ENCODE results near the gene OPTC. TPM values are rescaled to one million over a fixed set of nuclear protein-coding genes. Genes with fewer than 3 reads are reported as not detected.
A peak's percentile ranks its signal among the peaks of the same experiment; 100 is the strongest.
"Not testable (repeated sequence)": the region's sequence is repeated elsewhere in the genome, so short reads cannot be mapped to it uniquely, and the experiment has no call there.

OPTC gene
- total RNA-seq, 1 donor from 2014 or later = not detected

- DNase-seq (ENCODE audit: low spot score) = no peak
These were observed 23.0 kb downstream of the OPTC start for GRCh38 chr1:203516906-203517305.

GRCh38 chr1:203517426-203518110 lies 23.6 kb downstream of the OPTC start:
- no peak for DNase-seq (ENCODE audit: low spot score)

- not testable (repeated sequence) for DNase-seq (ENCODE audit: low spot score)
These were observed 24.2 kb downstream of the OPTC start for GRCh38 chr1:203518139-203518538.

GRCh38 chr1:203518541-203518940 lies 24.6 kb downstream of the OPTC start:
- no peak for DNase-seq (ENCODE audit: low spot score)

- no peak for DNase-seq (ENCODE audit: low spot score)
These were observed 25.3 kb downstream of the OPTC start for GRCh38 chr1:203519053-203519840.

GRCh38 chr1:203519896-203520295 lies 25.9 kb downstream of the OPTC start:
- DNase-seq (ENCODE audit: low spot score) = no peak

GRCh38 chr1:203520315-203520714 lies 26.4 kb downstream of the OPTC start:
- no peak for DNase-seq (ENCODE audit: low spot score)

- no peak for DNase-seq (ENCODE audit: low spot score)
These were observed 27.3 kb downstream of the OPTC start for GRCh38 chr1:203521074-203521794.

GRCh38 chr1:203521812-203522211 lies 27.9 kb downstream of the OPTC start:
- no peak for DNase-seq (ENCODE audit: low spot score)

- no peak for DNase-seq (ENCODE audit: low spot score)
These were observed 28.3 kb downstream of the OPTC start for GRCh38 chr1:203522237-203522636.

- DNase-seq (ENCODE audit: low spot score) = no peak
These were observed 29.7 kb downstream of the OPTC start for GRCh38 chr1:203523667-203524066.

- DNase-seq (ENCODE audit: low spot score) = no peak
These were observed 30.2 kb downstream of the OPTC start for GRCh38 chr1:203524152-203524551.

GRCh38 chr1:203524824-203525223 lies 30.9 kb downstream of the OPTC start:
- no peak for DNase-seq (ENCODE audit: low spot score)

- DNase-seq (ENCODE audit: low spot score) = no peak
These were observed 31.7 kb downstream of the OPTC start for GRCh38 chr1:203525685-203526084.

GRCh38 chr1:203526130-203526529 lies 32.2 kb downstream of the OPTC start:
- no peak for DNase-seq (ENCODE audit: low spot score)

GRCh38 chr1:203526572-203526971 lies 32.6 kb downstream of the OPTC start:
- DNase-seq (ENCODE audit: low spot score) = peak; percentile 66

GRCh38 chr1:203527013-203527412 lies 33.1 kb downstream of the OPTC start:
- no peak for DNase-seq (ENCODE audit: low spot score)

- no peak for DNase-seq (ENCODE audit: low spot score)
These were observed 34.1 kb downstream of the OPTC start for GRCh38 chr1:203528063-203528462.

GRCh38 chr1:203528976-203529835 lies 35.3 kb downstream of the OPTC start:
- no peak for DNase-seq (ENCODE audit: low spot score)

GRCh38 chr1:203531063-203531462 lies 37.1 kb downstream of the OPTC start:
- DNase-seq (ENCODE audit: low spot score) = no peak

GRCh38 chr1:203534012-203534411 lies 40.1 kb downstream of the OPTC start:
- no peak for DNase-seq (ENCODE audit: low spot score)

Measured in umbilical cord (tissue), 2 donors.